GM19099 (cell line): ENCODE data around the gene GSDME.

ENCODE experiments used
- POLR2A ChIP-seq: IDR thresholded peaks from 3 replicates; pipeline ENCODE4 v1.6.1; 2011; ENCODE audit warnings: low read depth; ENCODE audit not compliant: insufficient read length; ENCODE audit errors: extremely low read depth

Gene GSDME

DNA sequence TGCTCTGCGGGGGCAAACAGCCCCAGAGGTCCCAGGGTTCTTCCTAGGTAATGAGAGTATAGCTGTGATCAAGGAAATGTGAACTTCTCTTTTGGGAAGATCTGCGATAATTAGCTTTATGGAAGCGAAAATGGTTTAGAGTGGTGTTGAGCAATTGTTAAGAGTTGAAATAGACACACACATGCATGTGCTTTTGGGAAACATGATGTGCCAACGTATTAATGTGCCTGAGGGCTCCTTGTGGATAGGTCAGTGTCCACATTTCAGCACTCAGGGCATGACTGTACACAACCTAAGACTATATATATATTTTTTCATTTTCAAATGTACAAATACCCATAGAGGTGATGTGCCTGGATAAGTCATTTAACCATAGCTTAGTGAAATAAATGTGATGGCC is 67.0 kb downstream of the GSDME start:
- no peak for TF ChIP-seq POLR2A

DNA sequence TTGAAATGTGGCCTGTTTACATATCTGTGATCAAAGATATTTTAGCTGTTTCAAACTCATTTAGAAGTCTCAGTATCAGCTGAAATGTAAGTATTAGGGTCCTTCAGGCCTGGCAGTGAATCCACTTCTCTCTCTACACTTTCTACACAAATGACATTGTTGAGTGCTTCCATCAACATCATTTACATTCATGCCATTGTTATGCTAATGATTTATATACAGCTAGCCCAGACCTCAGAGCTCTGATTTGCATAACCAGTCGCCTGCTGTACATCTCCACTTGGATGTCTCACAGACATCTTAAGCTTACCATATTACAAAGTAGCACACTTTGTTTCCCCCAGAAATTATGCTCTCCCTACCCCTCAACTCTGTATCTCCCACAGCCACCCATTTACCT is 71.6 kb downstream of the GSDME start:
- TF ChIP-seq POLR2A: no peak

DNA sequence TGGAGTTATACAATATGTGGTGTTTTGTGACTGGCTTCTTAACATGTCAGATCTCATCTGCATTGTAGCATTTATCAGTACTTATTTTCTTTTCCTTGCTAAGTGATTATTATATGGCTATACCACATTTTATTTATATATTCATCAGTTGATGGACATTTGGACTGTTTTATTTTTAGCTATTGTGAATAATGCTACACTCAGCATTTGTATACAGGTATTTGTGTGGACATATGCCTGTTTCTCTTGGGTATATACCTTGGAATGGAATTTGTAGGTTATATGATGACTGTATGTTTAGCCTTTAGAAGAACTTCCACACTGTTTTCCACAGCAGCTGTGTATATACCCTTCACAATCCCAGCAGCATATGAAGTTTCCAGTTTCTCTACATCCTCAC is 86.5 kb downstream of the GSDME start:
- TF ChIP-seq POLR2A: no peak

DNA sequence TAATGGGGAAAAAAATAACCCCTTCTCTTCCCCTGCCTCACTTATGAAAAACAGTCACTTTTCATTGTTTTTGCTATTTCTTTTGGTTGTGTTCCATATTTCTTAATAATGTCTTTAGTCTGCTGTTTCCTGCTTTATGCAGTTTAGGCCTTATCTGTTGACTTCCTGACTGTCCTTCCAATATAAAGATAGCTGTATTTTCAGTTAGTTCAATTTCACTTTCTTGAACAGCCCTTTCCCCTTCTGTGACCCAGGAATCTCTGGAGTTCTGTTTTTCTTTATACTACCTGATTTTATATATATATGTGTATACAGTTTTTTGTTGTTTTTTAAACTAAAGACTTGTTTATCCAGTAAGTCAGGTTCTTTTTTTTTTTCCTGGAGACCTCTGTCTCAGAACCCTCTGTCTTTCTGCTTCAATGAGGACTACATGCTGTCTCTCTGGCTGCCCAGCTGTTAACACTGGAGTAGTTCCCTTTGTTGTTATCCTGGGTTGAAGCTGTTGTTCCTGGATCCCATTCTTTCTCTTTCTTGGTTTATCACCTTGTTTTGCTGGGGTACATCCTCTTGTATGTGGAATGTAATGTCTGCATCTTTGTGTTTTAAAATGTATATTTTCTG is 87.2 kb downstream of the GSDME start:
- no peak for TF ChIP-seq POLR2A

DNA sequence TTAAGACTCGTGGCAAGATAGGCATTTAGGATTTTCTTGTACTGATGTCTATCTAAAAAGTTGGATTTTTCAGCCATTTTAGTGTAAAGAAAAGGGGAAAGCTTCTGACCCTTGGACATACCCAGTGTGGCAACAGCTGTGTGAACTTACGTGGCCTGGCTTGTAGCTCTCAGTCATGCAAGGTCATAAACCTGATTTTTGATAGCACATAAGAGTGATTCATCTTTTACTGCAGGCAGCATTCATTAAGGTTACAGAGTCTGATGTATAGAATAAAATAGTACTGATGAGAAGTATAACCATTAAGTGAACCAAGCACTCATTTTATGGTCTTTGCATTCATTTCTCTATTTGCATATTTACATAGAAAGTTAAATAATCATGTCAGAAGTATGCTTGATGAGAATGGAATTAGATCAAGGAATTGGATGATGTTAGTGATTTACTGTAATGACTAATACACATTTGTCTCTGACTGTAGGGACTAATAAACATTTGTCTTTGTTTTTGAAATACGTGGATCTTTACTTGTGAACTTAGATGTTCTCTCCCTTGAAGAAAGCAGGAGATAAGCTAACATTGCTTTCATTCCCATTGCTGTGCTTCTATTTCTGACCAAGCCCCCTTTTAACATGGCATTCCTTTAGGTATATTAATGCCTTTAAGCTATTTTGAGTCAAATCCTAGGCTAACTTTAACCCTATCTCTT is 88.2 kb downstream of the GSDME start:
- no peak for TF ChIP-seq POLR2A

DNA sequence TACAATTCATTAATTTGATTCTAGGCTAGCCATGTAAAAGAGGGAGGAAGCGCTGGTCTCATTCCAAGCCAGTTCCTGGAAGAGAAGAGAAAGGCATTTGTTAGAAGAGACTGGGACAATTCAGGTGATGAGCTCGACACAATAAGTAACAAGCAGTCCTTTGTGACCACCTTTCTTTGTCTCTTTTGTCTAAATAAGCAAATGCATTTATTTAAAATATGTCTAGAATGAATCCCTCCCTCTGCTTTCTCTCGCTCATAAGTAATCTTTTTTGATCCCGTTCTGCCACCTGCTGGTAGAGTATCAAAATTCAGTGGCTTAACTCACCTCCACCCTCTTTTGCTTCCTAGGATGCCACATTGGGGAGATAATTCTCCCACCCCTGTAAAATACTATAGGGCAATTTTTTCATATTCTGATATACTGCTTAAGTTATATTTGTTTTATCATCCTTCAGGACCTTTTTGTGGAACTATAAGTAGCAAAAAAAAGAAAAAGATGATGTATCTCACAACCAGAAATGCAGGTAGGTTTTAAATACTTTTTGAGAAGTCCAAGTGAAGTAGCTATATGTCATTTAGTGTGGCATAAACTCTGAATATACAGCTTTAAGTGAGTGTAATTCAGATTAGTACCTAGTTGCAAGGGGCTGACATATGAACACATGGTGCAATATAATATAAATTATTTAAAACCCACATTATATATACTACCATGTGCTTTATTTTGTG is 91.5 kb downstream of the GSDME start:
- no peak for TF ChIP-seq POLR2A

DNA sequence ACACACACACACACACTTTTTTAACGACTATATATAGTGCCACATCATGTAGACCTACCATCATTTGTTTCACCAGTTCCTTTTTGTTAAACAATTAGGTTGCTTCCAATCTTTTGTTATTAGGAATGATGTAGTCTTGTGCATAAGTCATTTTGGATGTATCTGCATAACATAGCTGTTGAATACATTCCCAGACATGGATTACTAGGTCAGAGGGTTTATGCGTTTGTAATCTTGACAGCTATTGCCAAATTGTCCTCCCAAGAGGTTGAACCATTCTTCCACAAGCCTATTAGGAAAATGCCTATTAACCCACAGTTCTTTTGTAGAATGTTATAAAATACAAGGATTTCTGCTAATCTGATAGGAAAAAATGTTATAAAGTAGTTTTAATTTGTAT is 96.7 kb downstream of the GSDME start:
- no peak for TF ChIP-seq POLR2A

DNA sequence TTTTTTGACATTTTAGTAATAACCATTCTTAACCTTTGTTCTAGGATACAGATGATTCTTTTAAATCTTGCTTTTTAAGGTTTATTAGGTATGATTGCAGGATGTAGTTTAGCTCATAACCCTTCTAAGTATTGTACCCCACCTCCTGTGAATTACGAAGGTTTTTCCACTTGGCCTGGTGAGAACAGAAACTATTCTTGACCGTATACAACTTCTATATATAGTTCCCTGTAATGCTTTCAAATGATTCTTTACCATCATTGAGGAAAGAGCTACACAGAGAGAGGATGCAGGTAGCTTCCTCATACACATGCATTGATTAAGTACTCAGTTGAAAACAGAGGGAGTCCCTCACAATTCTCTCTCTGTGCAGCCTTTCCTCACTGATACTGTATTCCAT is 97.8 kb downstream of the GSDME start:
- no peak for TF ChIP-seq POLR2A

DNA sequence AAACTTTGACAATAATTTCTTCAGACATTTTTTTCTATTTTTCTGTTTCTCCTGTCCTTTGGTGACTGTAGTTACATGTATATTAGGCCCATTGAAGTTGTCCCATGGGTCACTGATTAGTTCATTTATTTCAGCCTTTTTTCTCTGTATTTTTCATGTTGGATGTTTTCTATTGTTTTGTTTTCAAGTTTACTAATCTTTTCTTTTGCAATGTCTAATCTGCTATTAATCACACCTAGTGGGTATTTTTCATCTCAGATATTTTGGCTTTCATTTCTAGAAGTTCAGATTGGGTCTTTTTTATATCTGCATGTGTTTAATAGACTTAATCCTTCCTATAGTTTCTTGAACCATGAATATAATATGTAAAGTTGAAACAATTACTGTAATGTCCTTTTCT is 99.3 kb downstream of the GSDME start:
- no peak for TF ChIP-seq POLR2A

DNA sequence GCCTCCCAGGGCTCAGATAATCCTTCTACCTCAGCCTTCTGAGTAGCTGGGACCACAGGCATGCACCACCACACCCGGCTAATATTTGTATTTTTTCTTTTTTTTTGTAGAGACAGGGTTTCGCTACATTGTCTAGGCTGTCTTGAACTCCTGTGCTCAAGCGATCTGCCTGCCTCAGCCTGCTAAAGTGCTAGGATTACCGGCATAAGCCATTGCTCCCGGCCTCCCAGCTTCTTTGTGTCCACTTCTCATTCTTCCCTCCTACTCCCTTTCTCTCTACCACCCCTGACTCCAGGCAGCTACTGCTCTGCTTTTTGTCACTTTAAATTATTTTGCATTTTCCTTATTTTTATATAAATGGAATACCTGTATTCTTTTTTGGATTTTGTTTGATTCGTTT is 100.7 kb downstream of the GSDME start:
- TF ChIP-seq POLR2A: no peak

DNA sequence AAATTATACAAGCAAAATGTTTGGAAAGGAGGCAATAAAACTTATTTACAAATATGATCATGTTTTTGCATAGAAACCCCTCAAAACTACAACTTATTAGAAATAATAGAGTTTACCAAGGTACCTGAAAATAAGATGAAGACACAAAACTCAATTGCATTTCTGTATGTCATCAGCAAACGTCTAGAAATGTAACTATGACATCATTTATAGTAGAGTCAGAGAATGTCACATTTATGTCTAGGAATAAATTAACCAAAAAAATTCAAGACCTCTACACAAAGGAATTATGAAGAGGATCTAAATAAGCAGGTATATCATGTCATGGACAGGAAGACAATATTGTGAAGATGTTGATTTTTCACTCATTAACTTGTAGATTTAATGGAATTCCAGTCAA is 103.0 kb downstream of the GSDME start:
- TF ChIP-seq POLR2A: no peak

DNA sequence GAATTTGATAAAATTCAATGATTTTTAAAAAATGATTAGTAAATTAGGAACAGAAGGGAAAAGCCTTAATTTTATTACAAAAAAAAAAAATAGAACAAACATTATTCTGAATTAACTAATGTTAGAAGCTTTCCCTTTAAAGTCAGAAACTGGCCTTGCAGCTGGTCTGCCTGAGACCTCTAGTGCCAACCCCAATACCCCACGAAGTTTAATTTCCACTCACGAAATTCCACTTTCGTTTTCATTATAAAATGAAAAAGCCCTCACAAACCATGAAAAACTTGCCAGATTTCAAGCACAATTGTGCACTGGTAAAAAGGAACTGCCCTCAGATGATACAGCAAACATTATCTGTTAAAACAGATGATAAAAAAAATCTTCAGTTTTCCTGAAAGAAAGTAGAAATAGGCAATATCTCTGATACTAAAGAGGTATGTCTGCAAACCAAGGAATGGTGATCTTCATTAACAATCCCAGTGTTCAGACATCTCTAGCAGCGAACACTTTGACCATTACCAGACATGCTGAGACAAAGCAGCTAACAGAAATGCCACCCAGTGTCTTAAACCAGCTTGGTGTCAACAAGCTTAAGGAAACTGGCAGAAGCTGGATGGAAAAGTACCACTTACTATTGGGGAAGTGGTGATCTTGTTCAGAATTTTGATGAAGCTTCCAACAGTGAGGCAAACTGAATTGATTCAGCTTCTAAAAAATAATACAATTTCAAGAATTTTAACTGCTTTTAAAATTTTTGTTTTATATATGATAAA is 103.8 kb downstream of the GSDME start:
- TF ChIP-seq POLR2A: no peak

DNA sequence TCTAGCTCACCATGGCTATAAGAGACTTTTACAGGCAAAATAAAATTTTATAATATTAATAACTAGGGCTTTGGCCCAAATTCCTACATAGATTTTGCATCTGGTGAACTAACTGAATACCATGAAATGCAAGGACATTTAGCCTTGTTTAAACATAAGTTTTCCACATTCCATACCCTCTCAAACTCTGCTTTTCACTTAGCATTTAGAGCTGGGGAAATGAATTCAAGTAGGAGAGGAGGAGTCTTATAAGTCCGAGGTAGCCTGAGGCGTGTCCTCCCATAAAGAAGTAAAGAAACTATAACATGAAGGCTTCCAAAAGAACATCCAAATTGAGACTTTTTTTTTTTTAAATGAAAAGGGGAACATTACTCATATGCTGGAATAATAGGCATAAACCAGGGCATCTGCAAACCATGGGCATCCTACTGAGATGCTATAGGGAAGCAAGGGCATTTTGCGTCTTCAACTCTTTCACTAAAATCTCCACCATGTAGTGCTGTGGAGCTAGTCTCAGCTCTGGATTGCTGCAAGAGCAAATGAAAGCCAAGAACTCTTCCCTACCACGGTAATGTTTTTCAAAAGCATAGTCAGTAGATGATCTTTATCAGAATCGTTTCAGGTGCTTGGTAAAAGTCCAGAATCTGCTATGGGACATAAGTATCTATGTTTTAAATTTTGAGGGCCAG is 104.9 kb downstream of the GSDME start:
- no peak for TF ChIP-seq POLR2A
